ENCODE results near the gene KCND2. TPM values are rescaled to one million over a fixed set of nuclear protein-coding genes. Genes with fewer than 3 reads are reported as not detected.
A peak's percentile ranks its signal among the peaks of the same experiment; 100 is the strongest.

The KCND2 gene
- total RNA-seq, 1 experiment from 2014 or later = 0.72 TPM

DNA sequence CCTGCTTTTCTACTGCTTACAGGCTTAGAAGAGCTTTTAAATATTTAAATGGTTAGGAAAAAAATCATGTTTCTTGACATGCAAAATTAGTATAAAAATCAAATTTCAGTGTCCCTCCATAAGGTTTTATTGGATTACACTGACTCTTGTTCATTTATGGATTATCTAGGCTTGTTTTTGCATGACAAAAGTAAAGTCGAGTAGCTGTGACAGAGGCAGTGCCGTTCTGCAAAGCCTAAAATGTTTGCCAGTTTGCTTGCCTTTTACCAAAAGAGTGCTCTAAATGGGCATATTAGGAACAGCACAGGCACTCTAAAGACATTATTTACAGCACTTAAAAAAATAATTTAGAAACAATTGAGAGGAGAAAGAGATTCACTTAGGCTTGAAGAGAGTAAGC lies 445.4 kb downstream of the KCND2 start:
- Histone ChIP-seq H3F3A (ENCODE audit: insufficient read depth, low read depth) (no peaks in the 10 kb centered on the region), H2AFZ (no peak overlapping the region), H4K20me1 (ENCODE audit: insufficient read depth) (no peaks in the 10 kb centered on the region), H3K9me2 (ENCODE audit: insufficient read depth) (no peaks in the 10 kb centered on the region), H3K36me3 (ENCODE audit: low read depth) (no peaks in the 10 kb centered on the region), H3K4me2 (no peak overlapping the region), H3K79me2 (ENCODE audit: low read depth) (no peaks in the 10 kb centered on the region), H3K4me3 (no peak overlapping the region), H3K27me3 (ENCODE audit: insufficient read depth, low read depth) (no peaks in the 10 kb centered on the region), H3K27ac (no peak overlapping the region), H3K4me1 (replicated peaks; ENCODE audit: insufficient read depth) (peaks cover 6% of the 10 kb centered on the region; the same call in 1 of the 2 replicates), H3K9me3 (ENCODE audit: insufficient read depth, low read depth) (no peaks in the 10 kb centered on the region)
- no peak for DNase-seq
- intact Hi-C loops (cut with micrococcal nuclease; ENCODE audit: unreplicated experiment) = no loop called here
- CTCF ChIA-PET = no interaction called here
- POLR2A ChIA-PET (ENCODE audit: unreplicated experiment) = no interaction called here
- TF ChIP-seq, protein P1, sequence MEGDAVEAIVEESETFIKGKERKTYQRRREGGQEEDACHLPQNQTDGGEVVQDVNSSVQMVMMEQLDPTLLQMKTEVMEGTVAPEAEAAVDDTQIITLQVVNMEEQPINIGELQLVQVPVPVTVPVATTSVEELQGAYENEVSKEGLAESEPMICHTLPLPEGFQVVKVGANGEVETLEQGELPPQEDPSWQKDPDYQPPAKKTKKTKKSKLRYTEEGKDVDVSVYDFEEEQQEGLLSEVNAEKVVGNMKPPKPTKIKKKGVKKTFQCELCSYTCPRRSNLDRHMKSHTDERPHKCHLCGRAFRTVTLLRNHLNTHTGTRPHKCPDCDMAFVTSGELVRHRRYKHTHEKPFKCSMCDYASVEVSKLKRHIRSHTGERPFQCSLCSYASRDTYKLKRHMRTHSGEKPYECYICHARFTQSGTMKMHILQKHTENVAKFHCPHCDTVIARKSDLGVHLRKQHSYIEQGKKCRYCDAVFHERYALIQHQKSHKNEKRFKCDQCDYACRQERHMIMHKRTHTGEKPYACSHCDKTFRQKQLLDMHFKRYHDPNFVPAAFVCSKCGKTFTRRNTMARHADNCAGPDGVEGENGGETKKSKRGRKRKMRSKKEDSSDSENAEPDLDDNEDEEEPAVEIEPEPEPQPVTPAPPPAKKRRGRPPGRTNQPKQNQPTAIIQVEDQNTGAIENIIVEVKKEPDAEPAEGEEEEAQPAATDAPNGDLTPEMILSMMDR (conservative IDR thresholded peaks at IDR 0.05) = no peak
- no peak for TF ChIP-seq EZH2 (IDR thresholded peaks at IDR 0.05; ENCODE audit: low read depth)
- BruUV-seq (replicated peaks) = no TSS peak

GRCh38 chr7:120720317-120720716 lies 447.3 kb downstream of the KCND2 start:
- BruUV-seq (replicated peaks) = no TSS peak
- H3K4me1 ChIP-seq (replicated peaks; ENCODE audit: insufficient read depth) = peaks cover 6% of the 10 kb centered on the region; the same call in 1 of the 2 replicates
- H3K27ac ChIP-seq = no peak overlapping the region
- DNase-seq = no peak
- TF ChIP-seq, protein P1 (conservative IDR thresholded peaks at IDR 0.05) = no peak
- TF ChIP-seq EZH2 (IDR thresholded peaks at IDR 0.05; ENCODE audit: low read depth) = no peak
- peak overlapping the region; percentile 46; the same call in 1 of the 2 replicates for H2AFZ ChIP-seq
- no peaks in the 10 kb centered on the region for H4K20me1 ChIP-seq (ENCODE audit: insufficient read depth)
- H3K36me3 ChIP-seq (ENCODE audit: low read depth) = no peaks in the 10 kb centered on the region
- no peaks in the 10 kb centered on the region for H3K9me3 ChIP-seq (ENCODE audit: insufficient read depth, low read depth)
- intact Hi-C loops (cut with micrococcal nuclease; ENCODE audit: unreplicated experiment) = loop anchor here (10.0 kb wide), 3 partner anchors 166 to 786 kb away; partner anchors contain the start of gene KCND2
- no peak overlapping the region for H3K4me3 ChIP-seq
- no peaks in the 10 kb centered on the region for H3K27me3 ChIP-seq (ENCODE audit: insufficient read depth, low read depth)
- H3K4me2 ChIP-seq = no peak overlapping the region
- H3K9me2 ChIP-seq (ENCODE audit: insufficient read depth) = no peaks in the 10 kb centered on the region
- ChIA-PET CTCF (no interaction called here), POLR2A (ENCODE audit: unreplicated experiment) (no interaction called here)
- no peaks in the 10 kb centered on the region for H3K79me2 ChIP-seq (ENCODE audit: low read depth)
- H3F3A ChIP-seq (ENCODE audit: insufficient read depth, low read depth) = no peaks in the 10 kb centered on the region

DNA sequence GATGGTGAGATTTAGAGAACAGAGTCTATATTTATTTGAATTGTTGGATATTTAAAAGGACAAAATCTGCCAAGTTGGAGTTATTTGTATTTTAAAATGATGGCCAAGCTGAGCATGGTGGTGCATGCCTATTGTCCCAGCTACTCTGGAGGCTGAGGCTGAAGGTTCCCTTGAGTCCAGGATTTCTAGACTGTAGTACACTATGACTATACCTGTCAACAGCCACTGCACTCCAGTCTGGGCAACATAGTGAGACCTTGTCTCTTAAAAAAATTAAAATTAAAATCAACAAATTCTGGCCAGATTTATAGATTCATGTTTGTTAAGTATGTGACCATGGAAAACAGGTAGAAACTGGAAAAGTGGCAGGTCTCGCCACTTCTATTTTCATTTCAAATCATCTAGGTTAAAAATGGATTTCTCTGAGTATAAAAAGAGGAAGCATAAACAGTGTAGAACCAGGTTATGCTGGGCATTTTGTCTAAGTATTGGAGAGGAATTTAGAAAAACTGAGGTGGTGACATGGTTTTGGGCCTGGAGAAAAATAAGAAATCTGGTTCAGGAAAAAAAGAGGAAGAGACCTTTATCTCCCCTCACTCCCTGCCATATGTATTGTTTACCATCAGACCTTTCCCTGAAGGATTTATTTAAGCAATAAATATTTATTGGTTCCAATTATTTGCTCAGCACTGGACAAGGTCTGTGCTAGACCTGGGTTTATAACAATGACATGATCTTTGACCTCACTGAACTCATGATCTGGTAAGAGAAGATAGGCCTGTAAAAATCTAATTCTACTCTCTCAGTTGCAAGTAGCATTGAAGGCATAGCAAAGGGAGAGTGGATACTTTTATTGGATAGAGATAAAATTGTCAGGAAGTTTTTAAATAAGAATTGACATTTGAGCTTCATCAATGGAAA lies 450.8 kb downstream of the KCND2 start:
- CTCF ChIA-PET = no interaction called here
- no peak for DNase-seq

More for the DNA sequence above, 450.8 kb downstream of the KCND2 start:
- Histone ChIP-seq H3K79me2 (ENCODE audit: low read depth) (no peaks in the 10 kb centered on the region), H3K4me2 (no peak overlapping the region), H3K36me3 (ENCODE audit: low read depth) (no peaks in the 10 kb centered on the region), H3K4me1 (replicated peaks; ENCODE audit: insufficient read depth) (no peaks in the 10 kb centered on the region), H3K9me3 (ENCODE audit: insufficient read depth, low read depth) (no peaks in the 10 kb centered on the region), H4K20me1 (ENCODE audit: insufficient read depth) (no peaks in the 10 kb centered on the region), H3K4me3 (no peak overlapping the region), H3F3A (ENCODE audit: insufficient read depth, low read depth) (no peaks in the 10 kb centered on the region), H3K27me3 (ENCODE audit: insufficient read depth, low read depth) (no peaks in the 10 kb centered on the region), H3K9me2 (ENCODE audit: insufficient read depth) (no peaks in the 10 kb centered on the region), H3K27ac (no peak overlapping the region), H2AFZ (no peak overlapping the region)
- no TSS peak for BruUV-seq (replicated peaks)
- intact Hi-C loops (cut with micrococcal nuclease; ENCODE audit: unreplicated experiment) = loop anchor here (2.0 to 10.0 kb wide), 4 partner anchors 169 to 1455 kb away; partner anchors contain the start of gene KCND2
- TF ChIP-seq, protein P1 (conservative IDR thresholded peaks at IDR 0.05) = no peak
- TF ChIP-seq EZH2 (IDR thresholded peaks at IDR 0.05; ENCODE audit: low read depth) = no peak
- POLR2A ChIA-PET (ENCODE audit: unreplicated experiment) = no interaction called here
